GM23248 (cell line): ENCODE measurements around the gene NHERF2.

Experiments used
- EZH2 ChIP-seq: fragments of 200-600 bp; sonication (generic); IDR thresholded peaks from 2 replicates; pipeline ENCODE4 v1.6.1; 2018; ENCODE audit warnings: antibody characterized with exemption, mild to moderate bottlenecking; ENCODE audit not compliant: insufficient read depth, poor library complexity, severe bottlenecking
- EZH2phosphoT487 ChIP-seq: fragments of 200-600 bp; sonication (generic); IDR thresholded peaks from 2 replicates; pipeline ENCODE4 v1.6.1; 2018; ENCODE audit warnings: antibody characterized with exemption, moderate library complexity, mild to moderate bottlenecking, low read depth; ENCODE audit not compliant: insufficient read depth

DNA sequence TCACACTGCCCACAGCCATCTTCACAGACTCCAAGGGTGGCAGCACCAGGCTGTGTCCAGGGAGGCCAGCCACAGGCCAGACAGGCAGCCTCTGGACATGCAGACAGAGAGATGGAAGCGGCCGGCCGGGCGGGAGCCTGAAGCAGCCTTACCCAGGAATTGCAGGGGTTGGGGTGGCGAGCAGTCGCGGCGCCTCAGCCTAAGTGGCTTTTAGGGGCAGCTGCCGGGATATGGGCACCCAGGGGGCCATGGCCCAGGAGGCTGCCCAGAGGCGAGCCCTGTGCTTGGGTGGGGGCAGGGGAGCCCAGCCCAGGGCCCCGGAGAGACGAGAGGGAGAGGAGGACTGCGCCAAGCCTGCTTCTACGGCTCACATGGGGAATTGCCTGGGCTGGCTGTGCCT, 1.5 kb upstream of the NHERF2 start:
- TF ChIP-seq EZH2 (no peak), EZH2phosphoT487 (no peak)
